ENCODE measurements around the gene ANHX. TPM values are rescaled to one million over a fixed set of nuclear protein-coding genes. Genes with fewer than 3 reads are reported as not detected.

ANHX gene
- total RNA-seq, 1 donor, result not detected

- no peak for DNase-seq (ENCODE audit: low read depth)
- no peak overlapping the region for H3K4me3 ChIP-seq (ENCODE audit: low read depth, low read length)
- no peak for TF ChIP-seq CTCF (IDR thresholded peaks at IDR 0.05; ENCODE audit: insufficient read depth, low read depth, low read length)
These were observed 13.5 kb downstream of the ANHX start for GRCh38 chr12:133222211-133222610.

GRCh38 chr12:133221241-133221640 lies 14.4 kb downstream of the ANHX start:
- H3K4me3 ChIP-seq (ENCODE audit: low read depth, low read length), result no peak overlapping the region
- TF ChIP-seq CTCF (IDR thresholded peaks at IDR 0.05; ENCODE audit: insufficient read depth, low read depth, low read length), result no peak
- DNase-seq (ENCODE audit: low read depth), result no peak

GRCh38 chr12:133220521-133220920 lies 15.2 kb downstream of the ANHX start:
- no peak overlapping the region for H3K4me3 ChIP-seq (ENCODE audit: low read depth, low read length)
- no peak for DNase-seq (ENCODE audit: low read depth)
- TF ChIP-seq CTCF (IDR thresholded peaks at IDR 0.05; ENCODE audit: insufficient read depth, low read depth, low read length), result no peak

GRCh38 chr12:133217219-133217618 lies 18.5 kb downstream of the ANHX start:
- no peak for TF ChIP-seq CTCF (IDR thresholded peaks at IDR 0.05; ENCODE audit: insufficient read depth, low read depth, low read length)
- no peak for DNase-seq (ENCODE audit: low read depth)
- H3K4me3 ChIP-seq (ENCODE audit: low read depth, low read length), result no peak overlapping the region

- H3K4me3 ChIP-seq (ENCODE audit: low read depth, low read length), result no peak overlapping the region
- no peak for DNase-seq (ENCODE audit: low read depth)
- TF ChIP-seq CTCF (IDR thresholded peaks at IDR 0.05; ENCODE audit: insufficient read depth, low read depth, low read length), result no peak
These were observed 20.0 kb downstream of the ANHX start for GRCh38 chr12:133215724-133216123.

GRCh38 chr12:133206390-133206789 lies 29.3 kb downstream of the ANHX start:
- H3K4me3 ChIP-seq (ENCODE audit: low read depth, low read length), result no peak overlapping the region
- TF ChIP-seq CTCF (IDR thresholded peaks at IDR 0.05; ENCODE audit: insufficient read depth, low read depth, low read length), result no peak
- DNase-seq (ENCODE audit: low read depth), result no peak

- no peak for DNase-seq (ENCODE audit: low read depth)
- H3K4me3 ChIP-seq (ENCODE audit: low read depth, low read length), result no peak overlapping the region
These were observed 31.4 kb downstream of the ANHX start for GRCh38 chr12:133204264-133204603.

More at GRCh38 chr12:133204264-133204603, 31.4 kb downstream of the ANHX start:
- no peak for TF ChIP-seq CTCF (IDR thresholded peaks at IDR 0.05; ENCODE audit: insufficient read depth, low read depth, low read length)
